Colonic mucosa (tissue), 4 donors: ENCODE results near the gene AAK1. TPM values are rescaled to one million over a fixed set of nuclear protein-coding genes. Genes with fewer than 3 reads are reported as not detected.
"Not testable (repeated sequence)": the region's sequence is repeated elsewhere in the genome, so short reads cannot be mapped to it uniquely, and the experiment has no call there.

Experiments
- DNase-seq: peaks from one replicate; pipeline ENCODE4 v3.0.0-alpha.2; 2020
- H3K27ac ChIP-seq: fragments of 200-600 bp; one replicate; pipeline ENCODE4 v1.8.0; 2021
- H3K27me3 ChIP-seq: fragments of 200-600 bp; one replicate; pipeline ENCODE4 v1.8.0; 2021
- H3K36me3 ChIP-seq: fragments of 200-600 bp; one replicate; pipeline ENCODE4 v1.8.0; 2021
- H3K4me1 ChIP-seq: fragments of 200-600 bp; one replicate; pipeline ENCODE4 v1.8.0; 2021; ENCODE audit warnings: mild to moderate bottlenecking
- H3K4me3 ChIP-seq: fragments of 200-600 bp; one replicate; pipeline ENCODE4 v1.8.0; 2021
- H3K9ac ChIP-seq, 2 donors: one replicate each; pipeline ENCODE4 v1.7.0; 2013; ENCODE audit warnings: control low read depth in 2 of 2, low read depth in 2 of 2, low read length in 2 of 2
- H3K9me3 ChIP-seq: fragments of 200-600 bp; one replicate; pipeline ENCODE4 v1.8.0; 2021
- CTCF ChIP-seq: fragments of 200-600 bp; IDR thresholded peaks from one replicate; pipeline ENCODE4 v1.8.0; 2022; ENCODE audit warnings: antibody characterized with exemption, mild to moderate bottlenecking
- intact Hi-C: fragments of 100-400 bp; cut with DNase I; formaldehyde crosslinking; loops from one replicate; pipeline ENCODE4 v1.14.1; 2022
- total RNA-seq, 2 donors: library from RNA; stranded (reverse); fragmentation: NEBNext Ultra II Directional in 1 of 2; extraction: Animal tissue kit (Norgen Biotek cat#: 25700) in 1 of 2; gene quantifications; one replicate each; pipeline ENCODE4 v1.2.1, GENCODE V29; 2021
- donor health status: healthy.
- donor health status: DM: no; HTN: no; CAD: no.
- donor health status: DM: no; HTN: no; CAD: no.

Gene AAK1
- total RNA-seq, 2 donors from 2014 or later, result 33.5 to 41.7 TPM

DNA sequence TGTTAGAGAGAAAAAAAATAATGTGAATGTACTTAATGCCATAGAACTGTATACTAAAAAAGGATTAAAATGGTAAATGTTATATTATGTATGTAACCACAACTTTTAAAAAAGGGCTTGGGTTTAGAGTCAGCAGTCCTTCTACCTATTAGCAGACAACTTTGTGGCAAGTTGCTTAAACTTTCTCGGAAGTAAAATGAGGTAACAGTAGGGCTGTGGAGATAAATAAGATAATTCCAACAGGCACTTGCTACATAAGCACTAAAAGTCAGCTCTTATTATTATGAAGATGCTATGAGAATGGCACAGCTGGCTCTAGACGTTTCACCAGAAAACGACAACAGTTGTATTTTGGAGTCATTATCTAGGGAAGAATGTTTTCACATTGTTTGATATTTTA is 31.3 kb downstream of the AAK1 start:
- Histone ChIP-seq H3K4me1 (no peaks in the 10 kb centered on the region), H3K9me3 (no peaks in the 10 kb centered on the region), H3K36me3 (no peaks in the 10 kb centered on the region), H3K4me3 (no peak overlapping the region), H3K27me3 (no peaks in the 10 kb centered on the region), H3K27ac (no peak overlapping the region), H3K9ac (no peak overlapping the region)
- TF ChIP-seq CTCF, result no peak
- intact Hi-C loops, result no loop called here
- DNase-seq, result no peak

DNA sequence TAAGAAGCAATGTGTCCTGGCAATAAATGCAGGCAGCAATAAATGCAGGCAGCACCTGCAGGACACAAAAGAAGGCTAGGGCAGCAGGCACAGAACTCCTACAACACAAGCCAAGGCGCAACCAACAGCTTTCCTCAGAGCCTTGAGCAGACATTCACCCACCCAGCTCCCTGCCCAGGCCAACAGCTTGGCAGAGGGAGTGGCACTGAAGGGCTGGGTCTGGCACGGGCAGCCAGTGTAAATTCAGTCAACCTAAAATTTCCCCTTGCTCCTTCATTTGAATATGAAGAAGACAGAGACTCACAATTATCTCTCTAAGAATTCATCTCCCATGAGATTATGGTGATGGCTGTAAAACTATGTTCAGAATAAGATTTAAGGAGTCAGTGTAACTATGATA is 35.4 kb downstream of the AAK1 start:
- no peak for TF ChIP-seq CTCF
- no peaks in the 10 kb centered on the region for H3K36me3 ChIP-seq
- H3K4me3 ChIP-seq, result no peak overlapping the region
- no peaks in the 10 kb centered on the region for H3K9me3 ChIP-seq
- intact Hi-C loops, result no loop called here
- no peak overlapping the region for H3K9ac ChIP-seq
- no peaks in the 10 kb centered on the region for H3K4me1 ChIP-seq
- no peaks in the 10 kb centered on the region for H3K27me3 ChIP-seq
- no peak for DNase-seq
- H3K27ac ChIP-seq, result no peak overlapping the region

GRCh38 chr2:69606771-69607170 is 36.8 kb downstream of the AAK1 start:
- H3K36me3 ChIP-seq, H3K9me3 ChIP-seq, H3K27ac ChIP-seq, intact Hi-C loops, DNase-seq, H3K9ac ChIP-seq, H3K27me3 ChIP-seq, H3K4me1 ChIP-seq, H3K4me3 ChIP-seq: not testable (repeated sequence)

GRCh38 chr2:69605284-69605683 is 38.3 kb downstream of the AAK1 start:
- Histone ChIP-seq H3K27ac (no peak overlapping the region), H3K27me3 (no peaks in the 10 kb centered on the region), H3K4me1 (no peaks in the 10 kb centered on the region), H3K9me3 (no peaks in the 10 kb centered on the region), H3K9ac (no peak overlapping the region), H3K36me3 (no peaks in the 10 kb centered on the region), H3K4me3 (no peak overlapping the region)
- intact Hi-C loops, result no loop called here
- DNase-seq, result no peak
- TF ChIP-seq CTCF, result no peak

GRCh38 chr2:69604836-69605235 is 38.7 kb downstream of the AAK1 start:
- H3K4me3 ChIP-seq, result no peak overlapping the region
- intact Hi-C loops, result no loop called here
- DNase-seq, result no peak
- no peaks in the 10 kb centered on the region for H3K36me3 ChIP-seq
- no peaks in the 10 kb centered on the region for H3K27me3 ChIP-seq
- H3K27ac ChIP-seq, result no peak overlapping the region
- no peaks in the 10 kb centered on the region for H3K4me1 ChIP-seq
- H3K9me3 ChIP-seq, result no peaks in the 10 kb centered on the region
- no peak overlapping the region for H3K9ac ChIP-seq
- no peak for TF ChIP-seq CTCF

- Histone ChIP-seq H3K27me3 (no peaks in the 10 kb centered on the region), H3K4me1 (no peaks in the 10 kb centered on the region), H3K9me3 (no peaks in the 10 kb centered on the region), H3K4me3 (no peak overlapping the region), H3K36me3 (no peaks in the 10 kb centered on the region), H3K27ac (no peak overlapping the region), H3K9ac (no peak overlapping the region)
- no peak for DNase-seq
- TF ChIP-seq CTCF, result no peak
- intact Hi-C loops, result no loop called here
Observed at GRCh38 chr2:69604026-69604678, 39.4 kb downstream of the AAK1 start.
